DMS153 treated with DMSO at 0.1 percent for 48 hours (cell line): Measurements from ENCODE around the gene GRID1.

Experiments used
- DNase-seq: peaks from one replicate; lab custom pipeline; 2025; ENCODE audit not compliant: unreplicated experiment; lab: John Stamatoyannopoulos, UW

GRID1 gene

GRCh38 chr10:86070278-86070677, 296.3 kb downstream of the GRID1 start:
- no peak for DNase-seq

- no peak for DNase-seq
These were observed 298.2 kb downstream of the GRID1 start for GRCh38 chr10:86068231-86069054.

DNA sequence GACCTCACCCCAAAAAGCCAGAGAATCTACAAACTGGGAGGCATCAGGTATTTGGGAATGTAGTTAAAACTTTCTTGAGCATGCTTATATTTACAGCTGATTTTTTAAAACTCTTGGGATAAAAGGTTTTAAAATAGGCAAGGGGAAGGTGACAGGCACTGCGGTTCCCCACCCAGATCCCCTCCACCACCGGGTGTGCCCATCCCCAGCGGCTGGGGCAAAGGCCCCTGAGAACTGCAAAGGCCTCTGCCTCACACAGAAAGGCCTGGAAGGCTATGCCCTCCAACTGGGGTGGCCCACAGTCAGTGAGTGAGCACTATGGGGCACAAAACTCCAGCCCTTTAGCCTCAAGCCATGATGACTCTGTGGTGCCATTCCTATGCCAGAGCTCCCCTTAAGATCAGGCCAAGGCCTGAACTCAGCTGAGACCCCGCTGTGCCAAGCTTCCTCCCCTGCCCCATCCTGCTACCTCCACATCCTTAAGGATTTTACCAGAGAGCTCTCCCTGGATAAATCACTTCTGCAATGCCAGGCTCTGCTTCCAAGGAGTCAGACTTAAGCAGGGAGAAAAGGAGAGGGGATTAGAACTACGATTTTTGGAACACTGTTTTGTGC, 299.1 kb downstream of the GRID1 start:
- no peak for DNase-seq

DNA sequence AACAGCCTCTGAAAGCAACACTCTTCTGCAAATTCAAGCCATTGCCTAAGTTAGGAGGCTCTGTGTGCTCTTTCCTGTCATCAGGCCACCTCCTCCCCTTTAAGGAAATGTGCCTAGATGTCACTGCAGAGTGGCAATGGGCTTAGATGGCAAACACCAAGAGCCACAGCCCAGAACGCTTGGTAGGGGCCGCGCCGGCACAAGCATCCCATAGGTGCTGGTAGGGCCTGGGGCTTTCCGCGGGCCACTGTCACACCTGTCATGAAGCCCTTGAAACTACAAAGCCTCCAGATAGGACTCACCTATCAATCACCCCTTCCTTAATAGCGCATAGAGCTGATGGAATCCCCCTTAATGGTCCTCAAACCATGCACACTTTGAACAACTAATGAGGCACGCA, 299.9 kb downstream of the GRID1 start:
- no peak for DNase-seq

GRCh38 chr10:86065711-86066251, 300.8 kb downstream of the GRID1 start:
- no peak for DNase-seq

GRCh38 chr10:86064931-86065662, 301.5 kb downstream of the GRID1 start:
- DNase-seq: no peak

- no peak for DNase-seq
These were observed 302.4 kb downstream of the GRID1 start for GRCh38 chr10:86064219-86064618.

- DNase-seq: no peak
These were observed 303.3 kb downstream of the GRID1 start for GRCh38 chr10:86063341-86063740.

DNA sequence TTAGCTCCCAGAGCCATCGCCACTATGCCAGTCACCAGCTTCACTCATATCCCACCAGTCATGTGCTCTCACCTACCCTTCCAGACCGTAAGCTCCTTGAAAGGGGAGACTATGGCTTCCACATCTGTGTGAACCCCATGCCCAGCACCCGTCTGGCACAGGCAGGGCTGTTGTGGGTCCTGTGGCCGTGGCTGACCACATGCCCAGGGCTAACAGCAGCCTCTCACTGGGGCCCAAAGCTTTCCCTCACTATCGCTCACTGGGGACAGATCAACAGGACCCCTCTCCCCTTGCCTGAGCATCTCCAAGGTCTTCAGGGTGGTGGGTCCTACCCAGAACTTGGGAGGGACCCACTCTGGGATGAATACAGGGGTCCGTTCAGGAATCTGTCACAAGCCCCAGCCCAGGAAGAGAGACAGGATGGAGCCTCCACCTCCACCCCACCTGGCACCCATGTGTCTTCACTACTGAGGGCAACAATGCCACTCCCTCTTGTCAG, 303.9 kb downstream of the GRID1 start:
- no peak for DNase-seq

DNA sequence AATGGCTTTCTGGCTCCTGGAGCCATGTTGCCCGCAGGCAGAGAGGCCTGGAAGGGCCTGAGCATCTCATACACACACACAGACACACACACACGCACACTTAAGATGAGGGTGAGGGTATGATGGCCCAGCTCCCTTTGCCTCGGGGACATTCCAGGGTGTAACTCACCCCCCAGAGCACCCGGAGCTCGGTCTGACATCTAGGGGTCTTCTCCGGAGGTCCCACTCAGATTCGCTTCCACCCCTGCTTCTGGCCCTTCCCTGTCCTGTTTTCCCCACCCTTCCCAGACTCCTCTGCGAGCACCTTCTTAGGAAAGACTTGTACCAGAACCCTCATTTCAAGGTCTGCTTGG, 304.4 kb downstream of the GRID1 start:
- DNase-seq: no peak

GRCh38 chr10:86061278-86062197, 305.1 kb downstream of the GRID1 start:
- DNase-seq: no peak

- DNase-seq: no peak
These were observed 306.0 kb downstream of the GRID1 start for GRCh38 chr10:86060386-86061277.

- DNase-seq: no peak
These were observed 306.7 kb downstream of the GRID1 start for GRCh38 chr10:86059892-86060291.

DNA sequence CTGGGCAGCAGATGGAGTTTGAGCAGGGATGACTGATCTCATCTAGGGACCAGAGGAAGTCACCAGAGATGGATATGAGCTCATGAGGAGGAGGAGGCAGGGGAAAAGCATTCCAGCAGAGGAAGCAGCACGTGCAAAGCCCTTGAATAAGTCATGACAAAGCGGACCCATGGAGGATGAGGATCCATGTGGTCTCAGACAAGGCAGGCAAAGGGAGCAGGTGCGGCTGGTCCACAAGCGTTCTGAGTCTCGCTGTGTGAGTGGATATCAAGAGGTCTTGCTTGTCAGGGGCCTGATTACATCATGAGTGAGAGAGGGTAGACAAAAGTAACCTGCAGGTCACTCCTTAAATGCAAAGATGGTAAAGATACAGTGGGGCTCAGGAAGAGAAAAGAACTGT, 307.6 kb downstream of the GRID1 start:
- no peak for DNase-seq

DNA sequence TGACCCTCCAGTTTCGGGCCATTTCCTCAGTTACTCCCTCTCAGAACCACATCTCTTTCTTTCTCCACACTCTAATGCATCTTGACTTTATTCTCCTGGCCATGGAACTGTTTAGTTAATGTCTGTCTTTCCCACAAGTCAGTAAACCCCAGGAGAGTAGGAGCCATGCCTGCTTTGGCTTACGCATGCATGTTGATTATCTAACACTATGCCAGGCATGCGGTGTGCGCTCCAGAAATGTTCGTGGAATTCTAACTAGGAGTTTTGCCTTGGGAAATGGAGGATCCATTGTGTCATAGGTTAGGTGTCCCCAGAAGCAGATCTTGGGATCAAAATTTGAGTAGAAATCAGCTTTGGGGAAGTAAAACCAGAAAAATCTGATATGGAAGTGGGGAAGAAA, 308.9 kb downstream of the GRID1 start:
- no peak for DNase-seq

GRCh38 chr10:86056672-86057071, 309.9 kb downstream of the GRID1 start:
- no peak for DNase-seq

- DNase-seq: no peak
These were observed 310.7 kb downstream of the GRID1 start for GRCh38 chr10:86055928-86056327.

DNA sequence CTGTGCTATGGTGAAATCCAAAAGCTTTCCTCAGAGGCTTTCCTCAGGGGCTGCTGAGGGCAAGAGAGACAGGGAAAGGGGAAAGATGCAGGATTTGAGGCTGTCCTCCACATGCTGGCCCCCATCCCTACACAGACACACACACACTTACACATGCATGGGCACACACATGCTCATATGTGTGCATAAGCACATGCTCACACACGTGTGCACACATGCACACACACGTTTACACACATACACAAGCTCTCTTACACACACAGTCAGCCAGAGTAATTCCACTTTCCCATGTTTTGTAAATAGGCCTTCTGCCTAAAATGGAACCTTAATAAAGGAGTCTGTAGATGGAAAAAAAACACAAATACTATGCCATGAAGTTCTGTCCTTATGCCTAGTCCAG, 312.9 kb downstream of the GRID1 start:
- no peak for DNase-seq

- no peak for DNase-seq
These were observed 315.0 kb downstream of the GRID1 start for GRCh38 chr10:86051586-86051985.

DNA sequence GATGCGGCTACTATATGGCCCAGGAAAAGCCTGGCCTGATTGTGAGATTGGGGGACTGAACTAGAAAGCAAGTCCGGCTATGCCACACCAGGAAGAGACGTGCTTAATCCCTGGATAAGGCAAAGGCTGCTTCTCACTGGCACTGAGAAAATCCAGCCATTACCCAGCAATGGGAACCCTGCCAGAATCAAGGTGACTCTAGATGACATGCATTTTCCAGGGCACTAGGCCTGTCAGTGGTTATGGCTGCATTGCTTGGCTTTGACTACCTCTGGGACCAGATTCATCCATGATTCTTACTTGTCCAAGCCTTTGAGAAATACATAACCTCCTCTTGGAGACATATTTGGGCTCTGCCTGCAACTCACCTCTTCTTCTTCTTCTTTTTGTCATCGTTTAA, 317.2 kb downstream of the GRID1 start:
- no peak for DNase-seq
